Activated CD4-positive, alpha-beta T cell treated with anti-CD3 and anti-CD28 coated beads, Interleukin-2, amount 10 ng/mL, durations not matched to agents 24 days and 14 days (primary cell): ENCODE measurements around the gene EPHB1. TPM values are rescaled to one million over a fixed set of nuclear protein-coding genes. Genes with fewer than 3 reads are reported as not detected.

Experiments used
- DNase-seq: peaks from one replicate; pipeline ENCODE4 v3.0.0; 2022
- H3K27ac Mint-ChIP-seq: one replicate; pipeline ENCODE4 v1.8.0; 2022; ENCODE audit warnings: mild to moderate bottlenecking, mixed read lengths
- H3K27me3 Mint-ChIP-seq: one replicate; pipeline ENCODE4 v1.8.0; 2022; ENCODE audit warnings: mixed read lengths
- H3K36me3 Mint-ChIP-seq: one replicate; pipeline ENCODE4 v1.8.0; 2022; ENCODE audit warnings: low read depth, mild to moderate bottlenecking, mixed read lengths
- H3K4me1 Mint-ChIP-seq: one replicate; pipeline ENCODE4 v1.8.0; 2021; ENCODE audit warnings: mixed read lengths
- H3K4me3 Mint-ChIP-seq: one replicate; pipeline ENCODE4 v1.8.0; 2022; ENCODE audit warnings: mild to moderate bottlenecking, moderate library complexity, mixed read lengths
- H3K9me3 Mint-ChIP-seq: one replicate; pipeline ENCODE4 v1.8.0; 2021; ENCODE audit warnings: mixed read lengths
- intact Hi-C: fragments of 100-400 bp; cut with micrococcal nuclease; formaldehyde crosslinking; loops from one replicate; pipeline ENCODE4 v1.15.1; 2023
- total RNA-seq: library from RNA; stranded (reverse); gene quantifications from 2 replicates; pipeline ENCODE4 v1.2.3, GENCODE V29; 2022

The EPHB1 gene
- total RNA-seq, 1 donor from 2014 or later, result 1.6 TPM

- no peak for DNase-seq
- H3K36me3 Mint-ChIP-seq, result no peaks in the 10 kb centered on the region
- intact Hi-C loops, result no loop called here
- no peaks in the 10 kb centered on the region for H3K9me3 Mint-ChIP-seq
- no peaks in the 10 kb centered on the region for H3K27me3 Mint-ChIP-seq
- H3K27ac Mint-ChIP-seq, result no peak overlapping the region
- H3K4me3 Mint-ChIP-seq, result no peak overlapping the region
- no peaks in the 10 kb centered on the region for H3K4me1 Mint-ChIP-seq
Observed at GRCh38 chr3:135154186-135154585, 359.1 kb downstream of the EPHB1 start.

- Mint-ChIP-seq H3K27ac (no peak overlapping the region), H3K27me3 (no peaks in the 10 kb centered on the region), H3K36me3 (no peaks in the 10 kb centered on the region), H3K9me3 (no peaks in the 10 kb centered on the region), H3K4me3 (no peak overlapping the region), H3K4me1 (no peaks in the 10 kb centered on the region)
- no peak for DNase-seq
- intact Hi-C loops, result no loop called here
Observed at GRCh38 chr3:135155228-135155627, 360.2 kb downstream of the EPHB1 start.

- H3K9me3 Mint-ChIP-seq, result no peaks in the 10 kb centered on the region
- H3K36me3 Mint-ChIP-seq, result no peaks in the 10 kb centered on the region
- DNase-seq, result no peak
- no peak overlapping the region for H3K4me3 Mint-ChIP-seq
- H3K27me3 Mint-ChIP-seq, result no peaks in the 10 kb centered on the region
- no peak overlapping the region for H3K27ac Mint-ChIP-seq
- no peaks in the 10 kb centered on the region for H3K4me1 Mint-ChIP-seq
- intact Hi-C loops, result no loop called here
Observed at GRCh38 chr3:135155791-135156190, 360.7 kb downstream of the EPHB1 start.

- intact Hi-C loops, result no loop called here
- DNase-seq, result no peak
- Mint-ChIP-seq H3K4me1 (no peaks in the 10 kb centered on the region), H3K27me3 (no peaks in the 10 kb centered on the region), H3K36me3 (no peaks in the 10 kb centered on the region), H3K9me3 (no peaks in the 10 kb centered on the region), H3K27ac (no peak overlapping the region), H3K4me3 (no peak overlapping the region)
Observed at GRCh38 chr3:135157045-135157740, 362.1 kb downstream of the EPHB1 start.

- no peaks in the 10 kb centered on the region for H3K9me3 Mint-ChIP-seq
- no peaks in the 10 kb centered on the region for H3K27me3 Mint-ChIP-seq
- H3K4me3 Mint-ChIP-seq, result no peak overlapping the region
- intact Hi-C loops, result no loop called here
- DNase-seq, result no peak
- no peaks in the 10 kb centered on the region for H3K36me3 Mint-ChIP-seq
- no peaks in the 10 kb centered on the region for H3K4me1 Mint-ChIP-seq
- no peak overlapping the region for H3K27ac Mint-ChIP-seq
Observed at GRCh38 chr3:135158520-135158919, 363.5 kb downstream of the EPHB1 start.

GRCh38 chr3:135159681-135160247, 364.7 kb downstream of the EPHB1 start:
- intact Hi-C loops, result no loop called here
- Mint-ChIP-seq H3K27ac (no peak overlapping the region), H3K4me1 (no peaks in the 10 kb centered on the region), H3K27me3 (no peaks in the 10 kb centered on the region), H3K9me3 (no peaks in the 10 kb centered on the region), H3K36me3 (no peaks in the 10 kb centered on the region), H3K4me3 (no peak overlapping the region)
- DNase-seq, result no peak

GRCh38 chr3:135161425-135161824, 366.4 kb downstream of the EPHB1 start:
- Mint-ChIP-seq H3K4me1 (no peaks in the 10 kb centered on the region), H3K27ac (no peak overlapping the region), H3K4me3 (no peak overlapping the region), H3K27me3 (no peaks in the 10 kb centered on the region), H3K36me3 (no peaks in the 10 kb centered on the region), H3K9me3 (no peaks in the 10 kb centered on the region)
- intact Hi-C loops, result no loop called here
- DNase-seq, result no peak

GRCh38 chr3:135163701-135164100, 368.6 kb downstream of the EPHB1 start:
- no peak for DNase-seq
- H3K9me3 Mint-ChIP-seq, result no peaks in the 10 kb centered on the region
- H3K27me3 Mint-ChIP-seq, result no peaks in the 10 kb centered on the region
- no peak overlapping the region for H3K27ac Mint-ChIP-seq
- no peak overlapping the region for H3K4me3 Mint-ChIP-seq
- no peaks in the 10 kb centered on the region for H3K36me3 Mint-ChIP-seq
- intact Hi-C loops, result no loop called here
- no peaks in the 10 kb centered on the region for H3K4me1 Mint-ChIP-seq

GRCh38 chr3:135165260-135165659, 370.2 kb downstream of the EPHB1 start:
- Mint-ChIP-seq H3K27me3 (no peaks in the 10 kb centered on the region), H3K4me1 (no peaks in the 10 kb centered on the region), H3K4me3 (no peak overlapping the region), H3K27ac (no peak overlapping the region), H3K9me3 (no peaks in the 10 kb centered on the region), H3K36me3 (no peaks in the 10 kb centered on the region)
- no peak for DNase-seq
- intact Hi-C loops, result no loop called here

GRCh38 chr3:135166266-135166825, 371.3 kb downstream of the EPHB1 start:
- intact Hi-C loops, result no loop called here
- Mint-ChIP-seq H3K27me3 (no peaks in the 10 kb centered on the region), H3K27ac (no peak overlapping the region), H3K4me3 (no peak overlapping the region), H3K9me3 (no peaks in the 10 kb centered on the region), H3K4me1 (no peaks in the 10 kb centered on the region), H3K36me3 (no peaks in the 10 kb centered on the region)
- no peak for DNase-seq

- no peak overlapping the region for H3K27ac Mint-ChIP-seq
- DNase-seq, result no peak
- no peaks in the 10 kb centered on the region for H3K9me3 Mint-ChIP-seq
- H3K4me3 Mint-ChIP-seq, result no peak overlapping the region
- no peaks in the 10 kb centered on the region for H3K4me1 Mint-ChIP-seq
- H3K36me3 Mint-ChIP-seq, result no peaks in the 10 kb centered on the region
- H3K27me3 Mint-ChIP-seq, result no peaks in the 10 kb centered on the region
- intact Hi-C loops, result no loop called here
Observed at GRCh38 chr3:135168822-135169221, 373.8 kb downstream of the EPHB1 start.

- intact Hi-C loops, result no loop called here
- Mint-ChIP-seq H3K27ac (no peak overlapping the region), H3K9me3 (no peaks in the 10 kb centered on the region), H3K4me1 (no peaks in the 10 kb centered on the region), H3K4me3 (no peak overlapping the region), H3K36me3 (no peaks in the 10 kb centered on the region), H3K27me3 (no peaks in the 10 kb centered on the region)
- no peak for DNase-seq
Observed at GRCh38 chr3:135169651-135170050, 374.6 kb downstream of the EPHB1 start.

GRCh38 chr3:135170732-135171131, 375.7 kb downstream of the EPHB1 start:
- Mint-ChIP-seq H3K9me3 (no peaks in the 10 kb centered on the region), H3K4me1 (no peaks in the 10 kb centered on the region), H3K27me3 (no peaks in the 10 kb centered on the region), H3K27ac (no peak overlapping the region), H3K36me3 (no peaks in the 10 kb centered on the region), H3K4me3 (no peak overlapping the region)
- intact Hi-C loops, result no loop called here
- DNase-seq, result no peak

- Mint-ChIP-seq H3K27ac (no peak overlapping the region), H3K9me3 (no peaks in the 10 kb centered on the region), H3K36me3 (no peaks in the 10 kb centered on the region), H3K4me1 (no peaks in the 10 kb centered on the region), H3K27me3 (no peaks in the 10 kb centered on the region), H3K4me3 (no peak overlapping the region)
- no peak for DNase-seq
- intact Hi-C loops, result no loop called here
Observed at GRCh38 chr3:135172191-135172869, 377.3 kb downstream of the EPHB1 start.
